HG03039 (cell line): Measurements from ENCODE around the gene GPR142.

Source experiments
- ATAC-seq: cut with Tn5 transposase; IDR thresholded peaks from one replicate; pipeline ENCODE4 v1.9.1; 2021; ENCODE audit warnings: mild to moderate bottlenecking, moderate library complexity; ENCODE audit not compliant: unreplicated experiment

The GPR142 gene, protein sequence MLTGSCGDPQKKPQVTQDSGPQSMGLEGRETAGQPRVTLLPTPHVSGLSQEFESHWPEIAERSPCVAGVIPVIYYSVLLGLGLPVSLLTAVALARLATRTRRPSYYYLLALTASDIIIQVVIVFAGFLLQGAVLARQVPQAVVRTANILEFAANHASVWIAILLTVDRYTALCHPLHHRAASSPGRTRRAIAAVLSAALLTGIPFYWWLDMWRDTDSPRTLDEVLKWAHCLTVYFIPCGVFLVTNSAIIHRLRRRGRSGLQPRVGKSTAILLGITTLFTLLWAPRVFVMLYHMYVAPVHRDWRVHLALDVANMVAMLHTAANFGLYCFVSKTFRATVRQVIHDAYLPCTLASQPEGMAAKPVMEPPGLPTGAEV

DNA sequence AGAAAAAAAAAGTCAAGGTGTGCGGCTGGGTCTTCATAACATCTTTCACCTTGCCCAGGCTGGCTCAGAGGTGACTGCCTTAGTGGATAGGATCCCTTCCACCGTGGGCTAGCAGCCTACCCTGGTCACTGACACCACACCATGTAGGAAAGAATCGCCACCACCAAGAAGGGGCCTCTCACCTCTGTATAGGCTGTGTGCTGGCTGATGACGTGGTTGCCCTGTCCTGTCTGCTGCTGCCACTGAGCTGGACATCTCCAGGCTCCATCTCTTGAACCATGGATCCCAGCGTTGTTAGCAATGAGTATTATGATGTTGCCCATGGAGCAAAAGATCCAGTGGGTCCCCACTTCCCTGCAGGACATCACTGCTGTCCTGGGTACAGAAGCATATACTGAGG is at the start of gene GPR142:
Gene GPR142 (plus strand): TSS at position 301 of the 400 bp plus-strand sequence. CDS start 2,035 bp downstream, outside the sequence.
- ATAC-seq, result no peak

DNA sequence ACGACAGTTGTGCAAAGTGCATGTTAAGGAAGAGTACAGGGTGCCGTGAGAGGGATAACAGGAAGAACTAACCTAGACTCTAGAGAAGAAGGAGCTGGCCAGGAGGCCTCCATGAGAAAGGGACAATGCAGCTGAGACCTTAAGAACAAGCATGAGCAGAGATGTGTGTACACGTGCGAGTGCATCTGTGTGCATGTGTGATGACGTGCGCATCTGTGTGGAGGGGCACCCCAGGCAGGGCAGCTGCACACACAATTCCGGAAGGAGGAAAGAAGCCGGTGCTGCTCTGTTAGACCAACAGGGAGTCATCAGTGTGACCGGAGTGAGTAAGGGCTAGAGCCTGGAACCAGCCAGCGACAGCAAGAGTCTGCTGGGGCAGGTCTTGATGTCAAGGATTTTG is 48.9 kb upstream of the GPR142 start:
- no peak for ATAC-seq

DNA sequence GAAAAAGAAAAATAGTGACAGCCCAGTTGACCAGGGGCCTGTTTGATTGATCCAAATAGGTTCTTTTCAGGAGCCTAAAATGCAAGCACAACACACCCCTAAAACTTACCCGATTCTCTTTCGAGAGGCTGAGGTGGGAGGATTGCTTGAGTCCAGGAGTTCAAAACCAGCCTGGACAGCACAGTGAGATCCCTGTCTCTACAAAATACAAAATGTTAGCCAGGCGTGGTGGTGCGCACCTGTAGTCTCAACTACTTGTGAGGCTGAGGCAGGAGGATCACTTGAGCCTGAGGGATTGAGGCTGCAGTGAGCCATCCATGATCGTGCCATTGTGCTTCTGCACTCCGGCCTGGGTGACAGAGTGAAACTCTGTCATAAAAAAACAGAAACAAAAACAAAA is 42.8 kb upstream of the GPR142 start:
- no peak for ATAC-seq

DNA sequence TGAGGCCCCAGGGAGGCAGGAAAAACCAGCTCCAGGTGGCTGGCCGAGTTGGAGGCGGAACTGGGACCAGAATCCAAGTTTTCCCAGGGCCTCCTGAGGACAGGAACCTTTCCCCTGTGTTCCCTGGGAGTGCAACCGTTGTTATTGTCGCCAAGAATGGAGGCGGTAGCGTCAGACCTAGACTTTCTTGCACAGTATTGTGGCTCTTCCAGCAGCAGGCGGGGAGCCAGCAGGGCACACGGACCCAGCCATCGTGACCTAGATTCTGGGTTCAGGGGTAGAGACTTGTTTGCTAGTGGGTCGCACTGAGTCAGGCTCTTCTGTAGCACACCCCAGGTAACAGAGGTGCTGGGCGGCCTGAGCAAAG is 41.9 kb upstream of the GPR142 start:
- no peak for ATAC-seq

DNA sequence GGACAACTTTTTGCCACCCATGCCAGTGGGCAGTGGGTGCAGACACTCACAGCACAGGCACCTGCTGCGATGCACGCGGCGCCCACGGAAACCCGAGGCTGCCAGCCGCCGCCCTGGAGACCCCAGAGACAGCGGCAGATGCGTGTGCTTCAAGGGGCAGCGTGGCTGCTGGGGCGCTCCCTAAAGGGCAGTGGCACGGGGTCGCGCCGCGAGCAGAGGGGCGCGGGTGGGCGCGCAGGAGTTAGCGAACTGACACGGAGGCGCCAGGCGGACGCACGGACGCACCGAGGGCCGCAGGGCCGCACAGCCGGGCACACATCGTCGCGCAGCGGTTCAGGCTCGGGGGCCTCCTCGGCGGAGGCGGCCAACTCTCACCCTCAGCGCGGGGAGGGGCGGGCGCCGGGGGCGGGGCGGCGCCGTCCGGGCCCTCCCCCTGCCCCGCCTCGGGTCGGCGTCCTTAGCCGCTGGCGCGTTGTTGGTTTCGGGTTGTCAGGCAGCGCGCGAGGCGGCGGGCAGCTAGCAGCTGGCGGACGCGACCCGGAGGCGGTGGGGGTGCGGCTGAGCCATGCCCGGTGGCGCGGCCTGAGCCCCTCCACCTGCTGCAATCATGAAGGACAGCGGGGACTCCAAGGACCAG is 41.4 kb upstream of the GPR142 start, which contains the start of gene KIF19:
Gene KIF19 (plus strand): TSS at position 484 of the 637 bp plus-strand sequence. CDS start 124 bp downstream, at position 608.
- no peak for ATAC-seq

DNA sequence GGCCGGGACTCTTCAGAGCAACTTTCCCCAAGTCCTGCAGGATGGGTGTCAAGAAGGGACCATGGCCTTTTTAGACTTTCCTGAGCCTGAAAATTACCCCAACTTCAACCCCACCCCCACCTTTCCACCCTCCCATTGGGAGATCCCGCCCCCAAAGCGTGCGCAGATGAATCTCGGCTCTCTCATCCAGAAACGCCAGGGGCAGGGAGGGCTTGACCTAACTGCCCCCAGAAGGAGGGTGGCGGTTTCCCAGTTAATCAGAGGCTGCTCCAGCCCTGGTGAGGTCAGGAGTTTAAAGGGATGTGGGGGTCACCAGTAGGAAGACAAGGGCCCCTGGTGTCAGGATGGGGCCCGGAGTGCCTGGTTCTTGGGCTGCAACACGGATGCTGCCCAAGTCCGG is 40.8 kb upstream of the GPR142 start:
- ATAC-seq, result no peak

DNA sequence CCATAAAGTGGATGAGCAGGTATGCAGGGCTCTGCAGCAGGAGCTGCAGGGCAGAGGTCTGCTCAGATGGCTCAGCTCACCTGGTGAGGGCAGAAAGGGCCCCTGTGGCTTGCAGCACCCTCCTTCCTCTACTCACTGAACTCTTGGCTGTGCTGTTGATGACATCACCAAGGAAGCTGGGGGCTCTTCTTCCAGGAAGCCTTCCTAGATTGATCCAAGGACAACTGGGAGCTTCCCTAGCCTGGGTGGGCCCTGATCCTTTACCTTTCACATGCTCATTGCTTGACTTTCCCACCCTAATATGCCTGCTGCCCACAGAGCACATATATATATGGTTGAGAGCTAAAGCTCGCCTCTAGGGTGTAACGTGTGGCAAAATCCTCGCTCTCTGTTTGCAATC is 38.8 kb upstream of the GPR142 start:
- ATAC-seq, result no peak

DNA sequence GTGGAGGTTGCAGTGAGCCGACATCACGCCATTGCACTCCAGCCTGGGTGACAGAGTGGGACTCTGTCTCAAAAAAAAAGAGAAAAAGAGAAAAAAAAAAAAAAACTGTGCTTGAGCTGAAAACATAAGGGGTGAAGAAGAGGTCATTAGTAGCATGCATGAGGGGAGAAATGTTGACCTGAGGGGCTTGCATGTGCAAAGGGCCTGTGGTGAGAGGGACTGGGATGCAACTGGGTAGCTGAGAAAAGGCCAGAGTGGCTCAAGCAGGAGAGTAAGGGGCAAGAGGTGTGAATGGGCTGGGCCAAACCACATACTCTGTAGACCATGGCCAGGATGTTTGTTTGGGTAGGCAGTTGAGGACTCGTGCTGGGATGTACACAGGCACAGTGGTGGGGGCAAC is 37.9 kb upstream of the GPR142 start:
- ATAC-seq, result no peak

DNA sequence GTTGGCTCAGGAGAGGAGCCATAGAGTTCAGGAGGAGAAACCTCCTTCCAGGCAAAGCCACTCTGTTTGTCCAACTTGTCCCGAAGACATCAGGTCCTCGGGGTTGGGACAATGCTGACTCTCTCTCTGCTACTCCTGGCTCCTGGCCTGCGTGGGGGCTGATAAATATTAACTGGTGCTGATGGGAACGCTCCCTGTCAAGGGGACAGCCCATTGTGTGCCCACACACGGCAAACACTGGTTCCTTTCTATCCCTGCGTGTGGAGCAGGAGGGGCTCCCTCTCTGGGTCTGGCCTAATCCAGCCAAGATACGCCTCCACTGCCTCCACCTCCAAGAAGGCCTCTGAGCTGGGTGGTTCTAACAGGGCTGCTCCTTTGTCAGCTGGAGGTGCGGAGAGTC is 36.9 kb upstream of the GPR142 start:
- no peak for ATAC-seq

DNA sequence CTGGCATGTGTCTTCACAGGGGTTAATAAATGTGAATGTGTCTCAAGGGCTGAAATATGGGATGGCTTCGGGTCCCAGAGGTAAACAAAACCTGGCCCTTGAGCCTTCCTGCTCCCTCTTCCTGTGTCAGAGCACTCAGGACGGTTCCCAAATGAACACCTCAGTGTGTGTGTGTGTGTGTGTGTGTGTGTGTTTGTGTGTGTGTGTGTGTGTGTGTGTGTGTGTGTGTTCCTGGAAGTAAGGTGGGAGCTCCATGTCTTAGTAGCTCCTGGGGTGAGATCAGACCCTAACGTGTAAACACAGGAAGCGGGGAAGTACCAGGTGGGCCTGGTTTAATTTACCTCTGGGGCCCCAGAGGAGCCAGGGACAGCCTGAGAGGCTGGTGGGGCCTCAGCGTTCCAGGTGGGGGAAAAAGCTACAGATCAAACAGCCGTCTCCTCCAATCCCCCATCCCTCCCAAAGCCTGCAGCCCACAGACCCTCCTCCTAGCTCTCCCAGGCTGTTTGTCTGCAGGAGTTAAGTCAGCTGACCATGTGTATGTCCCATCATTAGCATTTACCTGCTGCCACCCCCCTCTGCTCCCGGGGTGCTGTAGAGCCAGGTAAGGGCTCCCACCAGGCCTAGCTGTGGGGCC is 35.2 kb upstream of the GPR142 start:
- ATAC-seq, result no peak

DNA sequence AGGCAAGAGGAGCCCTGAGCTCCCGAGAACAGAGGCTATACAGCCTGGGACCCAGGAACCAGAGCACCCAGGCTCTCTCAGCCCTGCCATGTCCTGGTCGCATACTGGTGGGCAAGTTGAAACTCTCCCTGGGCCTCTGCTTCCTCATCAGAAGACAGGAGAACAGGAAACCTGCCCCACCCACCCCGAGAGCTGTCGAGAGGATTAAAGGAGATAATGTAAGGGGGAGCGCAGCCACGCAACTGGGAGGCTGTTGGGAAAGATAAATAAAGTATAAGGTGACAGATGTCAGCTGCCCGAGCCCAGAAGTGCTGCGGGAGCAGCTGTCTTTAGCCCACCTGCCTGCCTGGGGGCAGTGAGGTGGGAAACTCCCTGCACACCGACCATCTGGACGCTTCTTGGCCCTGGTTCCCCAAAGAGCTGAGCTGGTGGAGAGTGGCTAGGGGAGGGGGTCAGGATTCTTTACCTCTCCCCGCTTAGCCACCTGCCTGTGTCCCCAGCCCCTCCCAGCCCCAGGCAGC is 34.5 kb upstream of the GPR142 start:
- ATAC-seq, result no peak

DNA sequence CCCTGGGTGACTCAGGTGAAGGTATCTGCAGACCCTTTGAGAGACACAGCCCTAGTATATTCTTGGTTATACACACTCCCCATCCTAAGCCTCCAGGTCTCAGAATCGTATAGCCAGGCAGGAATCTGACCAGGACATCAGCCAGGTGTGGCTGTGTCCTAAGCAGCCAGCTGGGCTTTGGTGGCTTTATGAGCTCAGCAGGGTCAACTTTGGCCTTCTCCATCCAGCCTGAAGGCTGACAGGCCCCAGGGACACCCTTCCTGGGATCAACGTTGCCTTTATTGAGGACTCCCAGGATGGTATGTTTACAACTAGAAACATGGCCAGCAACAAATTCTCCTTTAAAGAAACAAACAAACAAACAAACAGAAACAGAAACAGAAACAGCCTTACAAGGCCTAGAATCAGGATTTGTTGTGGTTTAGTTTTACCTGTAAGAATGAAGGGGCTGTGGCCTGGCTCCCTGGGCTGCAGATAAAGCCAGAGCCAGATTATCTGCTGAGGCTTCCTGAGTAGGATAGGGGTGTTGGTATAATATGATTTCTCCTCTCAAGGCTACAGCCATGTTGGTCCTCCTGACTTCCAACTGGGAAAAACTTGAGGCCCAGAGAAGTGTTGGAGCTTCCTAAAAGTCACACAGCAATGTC is 32.8 kb upstream of the GPR142 start:
- no peak for ATAC-seq

DNA sequence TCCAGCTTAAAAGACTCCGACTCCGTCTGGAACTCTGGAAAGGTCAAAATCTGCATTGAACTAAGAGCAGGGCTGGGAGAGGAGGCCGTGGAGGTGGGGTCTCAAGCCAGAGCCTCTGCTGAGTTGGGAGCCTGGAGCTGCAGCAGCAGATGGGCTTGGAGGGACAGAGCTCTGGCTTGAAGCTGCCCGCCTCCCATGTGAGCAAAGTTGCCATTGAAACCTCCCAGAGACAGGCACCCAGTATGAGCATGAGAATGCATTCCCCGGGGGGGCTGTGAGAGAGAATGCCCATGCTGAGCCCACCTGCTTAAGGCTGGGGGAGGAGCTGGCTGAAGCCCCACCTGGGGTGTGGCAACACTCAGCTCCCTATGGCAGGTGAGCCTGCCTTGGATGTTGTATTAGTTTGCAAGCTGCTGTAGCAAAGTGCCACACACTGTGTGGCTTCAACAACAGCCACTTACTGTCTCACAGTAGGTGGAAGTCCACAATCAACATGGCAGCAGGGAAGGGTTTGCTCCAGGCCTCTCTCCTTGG is 31.7 kb upstream of the GPR142 start:
- ATAC-seq, result no peak

DNA sequence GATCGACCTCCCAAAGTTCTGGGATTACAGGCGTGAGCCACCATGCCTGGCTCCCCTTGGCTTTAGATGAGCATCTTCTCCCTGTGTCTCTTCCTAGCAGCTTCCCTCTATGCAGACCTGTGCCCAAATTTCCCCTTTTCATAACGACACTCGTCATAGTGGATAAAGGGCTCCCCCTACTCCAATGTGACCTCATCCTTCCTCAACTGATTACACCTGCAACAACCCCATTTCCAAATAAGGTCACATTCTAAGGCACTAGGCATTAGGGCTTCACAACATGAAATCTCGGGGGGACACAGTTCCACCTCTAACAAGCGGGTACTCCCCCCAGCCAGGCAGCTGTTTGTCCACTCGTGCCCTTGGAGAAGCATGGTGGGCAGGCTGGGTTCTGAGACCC is 31.0 kb upstream of the GPR142 start:
- no peak for ATAC-seq

DNA sequence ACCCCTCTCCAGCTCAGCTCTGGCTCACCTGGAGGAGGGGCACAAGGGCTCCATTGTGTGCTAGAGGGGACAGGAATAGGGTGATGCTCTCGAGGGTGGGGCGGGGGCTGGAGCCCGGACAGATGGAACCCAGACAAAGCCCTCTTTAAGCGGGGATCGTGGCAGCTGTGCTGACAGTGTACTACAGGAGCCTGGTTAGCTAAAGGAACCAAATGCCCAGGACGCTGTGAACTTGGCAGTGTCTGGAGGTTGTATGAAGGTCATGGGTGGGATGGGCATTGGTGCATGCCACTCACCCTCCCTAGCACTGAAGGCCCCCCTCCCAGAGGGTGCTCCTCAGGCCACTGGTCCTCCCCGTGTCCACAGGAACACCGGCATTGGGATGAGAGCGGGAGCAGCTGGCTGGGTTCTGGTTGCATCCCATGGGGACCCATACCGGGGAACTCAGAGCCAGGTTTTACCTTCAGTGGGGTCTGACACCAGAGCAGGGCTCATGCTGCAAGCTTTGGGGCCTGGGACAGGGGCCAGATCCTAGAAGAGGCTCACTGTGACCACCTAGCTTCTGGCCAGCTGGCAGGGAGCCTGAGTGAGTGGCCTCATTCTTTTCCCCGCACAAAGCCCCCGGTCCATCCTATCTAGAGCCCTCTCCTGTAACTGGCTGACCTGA is 29.3 kb upstream of the GPR142 start:
- ATAC-seq, result no peak

DNA sequence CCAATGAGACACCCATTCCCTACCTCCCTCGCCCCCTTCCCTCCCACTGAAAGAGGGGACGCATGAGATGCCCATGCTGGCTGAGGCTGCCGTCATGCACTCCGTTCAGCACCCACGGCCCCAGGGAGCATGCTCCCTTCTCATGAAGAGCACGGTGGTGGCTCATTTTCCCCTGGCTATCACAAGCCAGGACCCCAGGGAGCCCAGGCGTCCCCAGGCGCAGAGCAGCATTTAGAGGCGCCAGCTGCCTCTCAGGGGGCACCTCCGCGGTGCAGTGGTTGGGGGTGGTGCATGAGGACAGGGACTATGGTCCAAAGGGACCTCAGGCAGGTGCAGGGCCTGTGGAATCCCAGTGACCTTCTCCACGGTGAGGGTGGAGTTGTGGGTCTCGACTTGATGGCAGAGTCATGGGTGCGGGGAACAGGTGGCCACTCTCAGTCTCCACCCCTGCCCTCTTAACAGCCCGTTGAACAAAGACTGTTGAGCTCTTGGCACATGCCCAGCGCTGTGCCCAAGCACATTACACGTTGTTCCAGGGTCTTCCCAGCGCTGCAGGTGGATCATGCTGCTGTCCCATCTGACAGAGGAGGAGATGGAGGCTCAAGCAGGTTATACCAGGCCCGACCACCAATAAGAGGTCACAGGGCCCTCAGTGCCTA is 27.6 kb upstream of the GPR142 start:
- ATAC-seq, result no peak

DNA sequence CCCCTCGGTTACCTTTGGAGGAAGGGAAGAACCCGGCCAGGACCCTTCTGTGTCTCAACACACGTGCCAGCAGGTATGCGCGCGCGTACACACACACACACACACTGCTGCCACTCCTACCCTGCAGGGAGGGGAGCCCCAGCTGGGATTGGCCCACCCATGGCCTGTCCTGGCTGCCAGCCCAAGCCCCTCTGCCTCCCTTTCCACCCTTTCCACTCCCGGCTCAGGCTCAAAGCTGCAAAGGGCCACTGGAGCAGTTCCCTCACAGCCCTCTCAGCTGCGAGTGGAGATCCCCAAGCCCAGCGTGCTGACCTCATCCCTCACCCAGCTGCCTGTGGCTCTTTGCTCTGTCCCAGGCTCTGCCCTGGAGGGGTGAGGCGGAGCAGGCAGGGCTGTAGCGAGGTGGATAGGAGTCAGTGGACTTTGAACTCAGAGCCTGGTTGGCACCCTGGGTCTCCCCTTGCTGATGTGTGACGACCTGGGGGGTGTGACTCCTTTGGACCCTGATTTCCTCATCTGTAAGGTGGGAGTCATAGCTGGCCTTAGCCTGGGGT is 26.8 kb upstream of the GPR142 start:
- ATAC-seq, result no peak

DNA sequence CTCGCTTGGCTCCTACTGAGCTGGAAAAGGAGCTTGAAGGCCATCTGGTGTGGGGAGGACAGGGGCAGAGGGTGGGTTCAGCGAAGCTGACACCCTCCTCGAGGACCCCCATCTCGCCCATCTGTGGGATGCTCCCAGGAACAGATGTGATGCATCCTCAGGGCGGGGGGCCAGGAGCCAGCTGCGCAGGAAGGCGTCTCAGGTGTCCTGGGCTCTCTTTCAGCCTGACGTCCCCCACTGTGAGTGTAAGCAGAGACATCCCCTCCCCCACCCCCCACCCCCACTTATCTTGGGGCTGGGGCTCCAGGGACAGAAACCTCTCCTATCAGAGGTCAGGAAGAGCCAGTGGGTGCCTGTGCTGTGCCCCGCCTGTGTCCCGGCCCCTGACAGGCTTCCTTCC is 25.1 kb upstream of the GPR142 start:
- ATAC-seq, result no peak

DNA sequence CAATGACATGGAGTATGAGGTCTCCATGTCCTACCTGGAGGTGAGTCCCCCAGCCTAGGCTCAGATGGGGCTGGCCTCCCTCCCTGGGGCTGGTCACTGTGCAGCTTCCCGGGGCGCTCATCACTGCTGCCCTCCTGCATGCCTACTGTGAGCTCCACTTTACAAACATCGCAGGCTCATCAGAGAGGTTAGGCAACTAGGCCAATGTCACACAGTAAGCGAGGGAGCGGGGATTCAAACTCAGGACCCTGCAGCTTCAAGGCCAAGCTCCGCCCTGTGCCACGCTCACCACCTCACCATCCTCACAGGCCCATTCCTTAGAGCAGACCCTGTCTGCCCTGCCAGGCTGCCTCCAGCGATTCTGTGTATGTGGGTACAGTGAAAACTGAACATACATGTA is 24.2 kb upstream of the GPR142 start:
- no peak for ATAC-seq
